Loucy (cell line): Measurements from ENCODE around the gene TCF19.

ENCODE experiments used
- H2AFZ ChIP-seq: fragments of 200-600 bp; sonication (generic); 2 replicates; pipeline ENCODE4 v1.6.0; 2016; ENCODE audit warnings: antibody characterized with exemption, mild to moderate bottlenecking, low read length, moderate library complexity
- H3F3A ChIP-seq: fragments of 200-600 bp; 2 replicates; pipeline ENCODE4 v1.6.0; 2016; ENCODE audit warnings: antibody characterized with exemption, low read depth, mild to moderate bottlenecking
- H3K27me3 ChIP-seq: fragments of 200-600 bp; sonication (generic); 2 replicates; pipeline ENCODE4 v1.6.1; 2014; ENCODE audit warnings: low read length, mild to moderate bottlenecking; ENCODE audit not compliant: insufficient read depth, poor library complexity, severe bottlenecking
- H3K36me3 ChIP-seq: fragments of 200-600 bp; sonication (generic); 2 replicates; pipeline ENCODE4 v1.6.1; 2016; ENCODE audit warnings: low read length; ENCODE audit not compliant: insufficient read depth
- H3K4me1 ChIP-seq: fragments of 200-600 bp; sonication (generic); 2 replicates; pipeline ENCODE4 v1.5.1; 2014; ENCODE audit warnings: low read length, mild to moderate bottlenecking; ENCODE audit not compliant: insufficient read depth, poor library complexity, severe bottlenecking
- H3K4me2 ChIP-seq: fragments of 200-600 bp; sonication (generic); 2 replicates; pipeline ENCODE4 v1.6.0; 2014; ENCODE audit warnings: antibody characterized with exemption, low read length, low read depth, mild to moderate bottlenecking; ENCODE audit not compliant: poor library complexity, severe bottlenecking
- H3K4me3 ChIP-seq: fragments of 200-600 bp; sonication (generic); 2 replicates; pipeline ENCODE4 v1.5.1; 2014; ENCODE audit warnings: low read length, mild to moderate bottlenecking, mixed read lengths; ENCODE audit not compliant: poor library complexity, severe bottlenecking
- H3K79me2 ChIP-seq: fragments of 200-600 bp; sonication (generic); 2 replicates; pipeline ENCODE4 v1.6.1; 2014; ENCODE audit warnings: low read length; ENCODE audit not compliant: insufficient read depth
- H3K9ac ChIP-seq: fragments of 200-600 bp; sonication (generic); 2 replicates; pipeline ENCODE4 v1.6.0; 2014; ENCODE audit warnings: mild to moderate bottlenecking, low read depth, low read length, moderate library complexity; ENCODE audit not compliant: poor library complexity, severe bottlenecking
- H3K9me2 ChIP-seq: fragments of 200-600 bp; sonication (generic); replicated peaks from 2 replicates; pipeline ENCODE4 v1.6.1; 2016; ENCODE audit warnings: low read depth, low read length, mixed read lengths
- H3K9me3 ChIP-seq: fragments of 200-600 bp; sonication (generic); 2 replicates; pipeline ENCODE4 v1.6.1; 2014; ENCODE audit warnings: mild to moderate bottlenecking, antibody characterized with exemption, low read length, low read depth; ENCODE audit not compliant: insufficient read depth
- H4K20me1 ChIP-seq: fragments of 200-600 bp; sonication (generic); 2 replicates; pipeline ENCODE4 v1.6.0; 2014; ENCODE audit warnings: antibody characterized with exemption, low read length, mild to moderate bottlenecking; ENCODE audit not compliant: insufficient read depth, poor library complexity, severe bottlenecking
- EZH2phosphoT487 ChIP-seq: fragments of 200-600 bp; IDR thresholded peaks from 2 replicates; pipeline ENCODE4 v1.6.1; 2018; ENCODE audit warnings: antibody characterized with exemption, mild to moderate bottlenecking, moderate library complexity, borderline replicate concordance
- TF ChIP-seq, protein P1 (sequence below): fragments of 200-600 bp; sonication (generic); conservative IDR thresholded peaks from 2 replicates; pipeline ENCODE4 v1.5.1; 2014; ENCODE audit warnings: mild to moderate bottlenecking, antibody characterized with exemption, low read length

Gene TCF19

DNA sequence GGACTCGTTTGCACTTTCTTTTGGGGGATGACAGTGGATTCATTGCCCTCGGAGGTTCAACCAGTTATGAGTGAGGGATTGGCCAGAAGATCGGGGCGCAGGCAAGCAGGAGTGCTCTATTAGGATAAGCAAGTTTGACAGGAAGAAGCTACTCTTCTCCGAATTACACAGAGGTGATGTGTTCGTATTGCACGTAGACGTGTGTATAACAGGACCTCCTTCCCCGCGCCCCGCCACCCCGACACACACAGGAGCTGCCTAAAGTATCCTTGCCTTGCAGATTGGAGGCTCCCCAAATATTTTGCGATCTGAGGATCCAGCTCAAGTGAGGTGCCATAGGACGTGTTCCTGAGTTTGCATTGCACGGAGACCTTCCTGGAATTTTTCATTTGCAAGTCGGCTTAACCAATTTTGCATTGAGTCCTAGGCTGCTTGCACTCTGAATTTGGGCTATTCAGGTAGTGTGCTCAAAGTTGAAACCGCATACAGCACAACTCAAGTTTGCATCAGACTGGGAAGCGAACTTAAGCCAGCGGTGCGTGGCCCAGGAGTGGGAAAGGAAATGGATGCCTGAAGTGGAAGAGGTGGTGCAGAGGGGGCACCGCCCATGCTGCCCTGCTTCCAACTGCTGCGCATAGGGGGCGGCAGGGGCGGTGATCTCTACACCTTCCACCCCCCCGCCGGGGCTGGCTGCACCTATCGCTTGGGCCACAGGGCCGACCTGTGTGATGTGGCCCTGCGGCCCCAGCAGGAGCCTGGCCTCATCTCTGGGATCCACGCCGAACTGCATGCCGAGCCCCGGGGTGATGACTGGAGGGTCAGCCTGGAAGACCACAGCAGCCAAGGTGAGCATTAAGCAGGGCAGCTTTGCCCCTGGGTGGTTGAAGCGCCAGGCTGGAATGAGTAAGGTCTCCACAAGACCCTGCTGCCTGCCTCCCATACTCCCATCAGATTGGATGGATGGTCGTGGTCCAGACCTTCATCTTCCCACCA lies 770 bp downstream of the TCF19 start:
- Histone ChIP-seq H3K9me3 (no peaks in the 10 kb centered on the region), H2AFZ (peak overlapping the region; percentile 89), H3K4me3 (peak overlapping the region; percentile 89), H3K27me3 (no peaks in the 10 kb centered on the region), H3K9ac (peak overlapping the region; percentile 88), H3K4me2 (peak overlapping the region; percentile 95), H3K79me2 (peaks cover 57% of the 10 kb centered on the region), H4K20me1 (peaks cover 7% of the 10 kb centered on the region), H3K36me3 (no peaks in the 10 kb centered on the region; the same call in 1 of the 2 replicates), H3F3A (no peaks in the 10 kb centered on the region), H3K9me2 (no peaks in the 10 kb centered on the region), H3K4me1 (peaks cover 45% of the 10 kb centered on the region)
- TF ChIP-seq EZH2phosphoT487, result no peak
- TF ChIP-seq, protein P1, sequence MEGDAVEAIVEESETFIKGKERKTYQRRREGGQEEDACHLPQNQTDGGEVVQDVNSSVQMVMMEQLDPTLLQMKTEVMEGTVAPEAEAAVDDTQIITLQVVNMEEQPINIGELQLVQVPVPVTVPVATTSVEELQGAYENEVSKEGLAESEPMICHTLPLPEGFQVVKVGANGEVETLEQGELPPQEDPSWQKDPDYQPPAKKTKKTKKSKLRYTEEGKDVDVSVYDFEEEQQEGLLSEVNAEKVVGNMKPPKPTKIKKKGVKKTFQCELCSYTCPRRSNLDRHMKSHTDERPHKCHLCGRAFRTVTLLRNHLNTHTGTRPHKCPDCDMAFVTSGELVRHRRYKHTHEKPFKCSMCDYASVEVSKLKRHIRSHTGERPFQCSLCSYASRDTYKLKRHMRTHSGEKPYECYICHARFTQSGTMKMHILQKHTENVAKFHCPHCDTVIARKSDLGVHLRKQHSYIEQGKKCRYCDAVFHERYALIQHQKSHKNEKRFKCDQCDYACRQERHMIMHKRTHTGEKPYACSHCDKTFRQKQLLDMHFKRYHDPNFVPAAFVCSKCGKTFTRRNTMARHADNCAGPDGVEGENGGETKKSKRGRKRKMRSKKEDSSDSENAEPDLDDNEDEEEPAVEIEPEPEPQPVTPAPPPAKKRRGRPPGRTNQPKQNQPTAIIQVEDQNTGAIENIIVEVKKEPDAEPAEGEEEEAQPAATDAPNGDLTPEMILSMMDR, result peak; percentile 31

DNA sequence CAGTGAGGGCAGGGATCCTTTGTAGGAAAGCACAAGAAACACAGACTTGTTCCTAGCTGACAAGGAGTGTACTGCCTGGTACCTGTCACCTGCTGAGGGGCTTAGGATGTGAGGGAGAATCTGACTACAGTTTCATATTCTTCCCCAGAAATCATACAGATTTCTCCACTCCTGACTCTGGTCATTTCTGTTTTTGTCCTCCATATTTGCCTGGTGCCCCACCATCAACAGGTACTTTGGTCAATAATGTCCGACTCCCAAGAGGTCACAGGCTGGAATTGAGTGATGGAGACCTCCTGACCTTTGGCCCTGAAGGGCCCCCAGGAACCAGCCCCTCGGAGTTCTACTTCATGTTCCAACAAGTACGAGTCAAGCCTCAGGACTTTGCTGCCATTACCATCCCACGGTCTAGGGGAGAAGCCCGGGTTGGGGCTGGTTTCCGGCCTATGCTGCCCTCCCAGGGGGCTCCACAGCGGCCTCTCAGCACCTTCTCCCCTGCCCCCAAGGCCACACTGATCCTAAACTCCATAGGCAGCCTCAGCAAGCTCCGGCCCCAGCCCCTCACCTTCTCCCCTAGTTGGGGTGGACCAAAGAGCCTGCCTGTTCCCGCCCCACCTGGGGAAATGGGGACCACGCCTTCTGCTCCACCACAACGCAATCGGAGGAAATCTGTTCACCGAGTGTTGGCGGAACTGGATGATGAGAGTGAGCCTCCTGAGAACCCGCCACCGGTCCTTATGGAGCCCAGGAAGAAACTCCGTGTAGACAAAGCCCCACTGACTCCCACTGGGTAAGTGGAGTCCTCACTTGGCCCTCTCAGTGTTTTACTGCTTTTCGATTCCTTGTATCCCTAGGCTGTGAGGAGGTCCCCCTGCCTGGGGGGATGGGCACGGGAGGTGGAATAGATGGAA lies 3.1 kb downstream of the TCF19 start:
- H3K36me3 ChIP-seq, result no peaks in the 10 kb centered on the region; the same call in 1 of the 2 replicates
- no peak overlapping the region for H2AFZ ChIP-seq
- H3K27me3 ChIP-seq, result no peaks in the 10 kb centered on the region
- no peaks in the 10 kb centered on the region for H3K9me3 ChIP-seq
- peaks cover 7% of the 10 kb centered on the region for H4K20me1 ChIP-seq
- H3K4me2 ChIP-seq, result peak overlapping the region; percentile 95
- H3K79me2 ChIP-seq, result peaks cover 56% of the 10 kb centered on the region
- peak overlapping the region; percentile 35 for H3K4me3 ChIP-seq
- TF ChIP-seq, protein P1, result no peak
- no peak for TF ChIP-seq EZH2phosphoT487
- H3K4me1 ChIP-seq, result peaks cover 43% of the 10 kb centered on the region
- peak overlapping the region; percentile 20 for H3K9ac ChIP-seq
- H3K9me2 ChIP-seq, result no peaks in the 10 kb centered on the region
- no peaks in the 10 kb centered on the region for H3F3A ChIP-seq

DNA sequence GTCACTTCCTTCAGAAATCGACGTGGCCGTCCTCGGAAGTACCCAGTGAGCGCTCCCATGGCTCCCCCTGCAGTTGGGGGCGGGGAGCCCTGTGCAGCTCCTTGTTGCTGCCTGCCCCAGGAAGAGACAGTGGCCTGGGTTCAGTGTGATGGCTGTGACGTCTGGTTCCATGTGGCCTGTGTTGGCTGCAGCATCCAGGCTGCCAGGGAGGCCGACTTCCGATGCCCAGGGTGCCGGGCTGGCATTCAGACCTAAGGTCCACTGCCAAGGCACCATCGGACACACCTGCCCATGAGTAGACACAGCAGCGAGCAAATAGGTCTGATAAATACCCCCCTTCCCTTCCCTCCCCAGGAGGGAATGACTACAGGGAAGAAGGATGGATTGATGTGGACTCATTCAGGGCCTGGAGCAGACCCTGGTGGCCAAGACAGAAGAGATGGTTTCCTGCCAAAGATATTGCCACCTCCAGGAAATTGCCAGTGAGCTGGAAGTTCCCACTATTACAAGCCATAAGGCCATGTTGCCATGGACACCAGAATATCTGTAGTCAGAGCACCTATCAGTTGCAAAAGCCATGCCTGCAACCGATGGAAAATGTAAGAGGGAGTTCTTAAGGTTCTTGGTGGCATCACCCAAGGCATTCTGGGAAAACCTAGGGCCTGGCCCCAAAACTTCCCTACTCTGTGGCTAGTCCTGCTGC lies 4.2 kb downstream of the TCF19 start:
- H2AFZ ChIP-seq, result no peak overlapping the region
- H3K36me3 ChIP-seq, result no peaks in the 10 kb centered on the region; the same call in 1 of the 2 replicates
- no peaks in the 10 kb centered on the region for H3K27me3 ChIP-seq
- H3F3A ChIP-seq, result no peaks in the 10 kb centered on the region
- no peaks in the 10 kb centered on the region for H3K9me3 ChIP-seq
- H3K9ac ChIP-seq, result no peak overlapping the region
- peak overlapping the region; percentile 95 for H3K4me2 ChIP-seq
- no peak overlapping the region for H3K4me3 ChIP-seq
- H3K79me2 ChIP-seq, result peaks cover 45% of the 10 kb centered on the region
- no peaks in the 10 kb centered on the region for H3K9me2 ChIP-seq
- TF ChIP-seq, protein P1, result no peak
- no peak for TF ChIP-seq EZH2phosphoT487
- H4K20me1 ChIP-seq, result peaks cover 7% of the 10 kb centered on the region
- peaks cover 32% of the 10 kb centered on the region for H3K4me1 ChIP-seq
